OCI-LY3 (cell line): Measurements from ENCODE around the gene CHM.
"Not testable (repeated sequence)": the region's sequence is repeated elsewhere in the genome, so short reads cannot be mapped to it uniquely, and the experiment has no call there.

Experiments used
- H2AFZ ChIP-seq: fragments of 200-600, 300-600 bp; shearing (Covaris generic); 2 replicates; pipeline ENCODE4 v1.6.0; 2014; ENCODE audit warnings: antibody characterized with exemption, low read depth, low read length
- H3K27ac ChIP-seq: fragments of 200-600, 300-600 bp; sonication (generic); 2 replicates; pipeline ENCODE4 v1.5.1; 2014; ENCODE audit warnings: mild to moderate bottlenecking, low read length, moderate library complexity, mixed read lengths
- H3K27me3 ChIP-seq: fragments of 200-600, 300-600 bp; sonication (generic); 2 replicates; pipeline ENCODE4 v1.6.1; 2014; ENCODE audit warnings: low read depth, low read length, mixed read lengths
- H3K36me3 ChIP-seq: fragments of 200-600, 300-600 bp; sonication (generic); replicated peaks from 2 replicates; pipeline ENCODE3; 2014; ENCODE audit warnings: low read depth, low read length, mixed read lengths
- H3K4me1 ChIP-seq: fragments of 300-600, 200-600 bp; sonication (generic); 2 replicates; pipeline ENCODE4 v1.6.1; 2014; ENCODE audit warnings: low read length, mixed read lengths
- H3K4me2 ChIP-seq: fragments of 200-600, 300-600 bp; sonication (generic); 2 replicates; pipeline ENCODE4 v1.6.1; 2014; ENCODE audit warnings: low read length, mixed read lengths
- H3K4me3 ChIP-seq: fragments of 300-600, 200-600 bp; sonication (generic); 2 replicates; pipeline ENCODE4 v1.5.1; 2014; ENCODE audit warnings: antibody characterized with exemption, mild to moderate bottlenecking, low read length, moderate library complexity
- H3K79me2 ChIP-seq: fragments of 300-600, 200-600 bp; shearing (Covaris generic); 2 replicates; pipeline ENCODE4 v1.6.1; 2014; ENCODE audit warnings: mild to moderate bottlenecking, low read length, mixed read lengths
- H3K9ac ChIP-seq: fragments of 300-600, 200-600 bp; shearing (Covaris generic); 2 replicates; pipeline ENCODE4 v1.6.0; 2014; ENCODE audit warnings: mild to moderate bottlenecking, low read length, moderate library complexity
- H3K9me3 ChIP-seq: fragments of 200-600, 300-600 bp; shearing (Covaris generic); 2 replicates; pipeline ENCODE4 v1.6.1; 2014; ENCODE audit warnings: low read length, mixed read lengths; ENCODE audit not compliant: insufficient read depth
- H4K20me1 ChIP-seq: fragments of 200-600, 300-600 bp; sonication (generic); 2 replicates; pipeline ENCODE4 v1.6.1; 2016; ENCODE audit warnings: low read length, mixed read lengths; ENCODE audit not compliant: insufficient read depth
- EZH2phosphoT487 ChIP-seq: fragments of 200-600 bp; shearing (Covaris generic); IDR thresholded peaks from 2 replicates; pipeline ENCODE4 v1.6.1; 2018; ENCODE audit warnings: antibody characterized with exemption, mixed run types, low read depth
- TF ChIP-seq, protein P1 (sequence below): fragments of 200-600, 300-600 bp; sonication (generic); IDR thresholded peaks from 2 replicates; pipeline ENCODE4 v1.5.1; 2014; ENCODE audit warnings: antibody characterized with exemption, low read length, low read depth

Gene CHM

DNA sequence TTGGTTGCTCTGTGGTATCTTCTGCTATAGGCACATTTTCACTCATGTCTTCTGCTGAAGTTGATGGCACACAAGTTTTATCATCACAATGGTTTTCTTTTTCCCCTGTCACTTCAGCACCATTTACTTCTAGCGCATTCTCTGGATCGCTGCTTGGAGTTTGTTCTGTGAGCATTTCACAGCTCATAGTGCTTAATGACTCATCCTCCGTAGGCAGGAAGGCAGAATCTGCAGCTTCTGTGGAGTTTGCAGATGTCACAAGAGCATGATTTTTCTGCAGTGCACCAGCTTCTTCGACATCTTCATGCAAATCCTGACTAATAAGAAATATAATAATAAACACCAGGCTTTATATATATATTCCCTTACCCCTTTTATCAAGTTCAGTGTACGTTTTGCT, 83.6 kb downstream of the CHM start:
- Histone ChIP-seq H3K4me3 (no peak overlapping the region), H2AFZ (no peak overlapping the region), H3K9ac (no peak overlapping the region), H3K27me3 (no peaks in the 10 kb centered on the region), H3K4me2 (no peak overlapping the region), H3K27ac (no peak overlapping the region), H3K79me2 (no peaks in the 10 kb centered on the region), H3K4me1 (no peaks in the 10 kb centered on the region), H3K9me3 (no peaks in the 10 kb centered on the region), H4K20me1 (no peaks in the 10 kb centered on the region), H3K36me3 (no peaks in the 10 kb centered on the region)
- TF ChIP-seq EZH2phosphoT487: no peak
- TF ChIP-seq, protein P1, sequence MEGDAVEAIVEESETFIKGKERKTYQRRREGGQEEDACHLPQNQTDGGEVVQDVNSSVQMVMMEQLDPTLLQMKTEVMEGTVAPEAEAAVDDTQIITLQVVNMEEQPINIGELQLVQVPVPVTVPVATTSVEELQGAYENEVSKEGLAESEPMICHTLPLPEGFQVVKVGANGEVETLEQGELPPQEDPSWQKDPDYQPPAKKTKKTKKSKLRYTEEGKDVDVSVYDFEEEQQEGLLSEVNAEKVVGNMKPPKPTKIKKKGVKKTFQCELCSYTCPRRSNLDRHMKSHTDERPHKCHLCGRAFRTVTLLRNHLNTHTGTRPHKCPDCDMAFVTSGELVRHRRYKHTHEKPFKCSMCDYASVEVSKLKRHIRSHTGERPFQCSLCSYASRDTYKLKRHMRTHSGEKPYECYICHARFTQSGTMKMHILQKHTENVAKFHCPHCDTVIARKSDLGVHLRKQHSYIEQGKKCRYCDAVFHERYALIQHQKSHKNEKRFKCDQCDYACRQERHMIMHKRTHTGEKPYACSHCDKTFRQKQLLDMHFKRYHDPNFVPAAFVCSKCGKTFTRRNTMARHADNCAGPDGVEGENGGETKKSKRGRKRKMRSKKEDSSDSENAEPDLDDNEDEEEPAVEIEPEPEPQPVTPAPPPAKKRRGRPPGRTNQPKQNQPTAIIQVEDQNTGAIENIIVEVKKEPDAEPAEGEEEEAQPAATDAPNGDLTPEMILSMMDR: no peak

DNA sequence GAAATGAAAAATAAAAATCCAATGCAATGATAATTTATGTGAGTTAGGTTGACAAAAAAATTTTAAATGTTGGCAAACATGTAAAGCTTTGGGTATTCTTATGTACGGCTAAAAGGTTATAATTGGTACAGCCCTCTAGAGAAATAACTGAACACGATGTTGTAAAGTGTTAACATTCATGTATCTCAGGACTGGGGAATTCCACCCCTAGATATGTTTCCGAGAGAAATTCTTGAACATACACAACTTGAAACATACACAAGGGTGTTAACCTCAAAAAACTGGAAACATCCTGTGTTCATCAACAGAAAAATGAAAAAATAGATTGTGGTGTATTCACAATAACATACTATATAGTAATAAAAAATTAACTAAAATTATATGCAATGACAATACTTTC, 91.8 kb downstream of the CHM start:
- H3K79me2 ChIP-seq: no peaks in the 10 kb centered on the region
- H2AFZ ChIP-seq: no peak overlapping the region
- no peaks in the 10 kb centered on the region for H4K20me1 ChIP-seq
- no peak overlapping the region for H3K27ac ChIP-seq
- no peaks in the 10 kb centered on the region for H3K27me3 ChIP-seq
- no peaks in the 10 kb centered on the region for H3K36me3 ChIP-seq
- H3K4me2 ChIP-seq: no peak overlapping the region
- no peaks in the 10 kb centered on the region for H3K4me1 ChIP-seq
- no peak overlapping the region for H3K9ac ChIP-seq
- H3K9me3 ChIP-seq: no peaks in the 10 kb centered on the region
- no peak overlapping the region for H3K4me3 ChIP-seq
- TF ChIP-seq EZH2phosphoT487: no peak
- TF ChIP-seq, protein P1: no peak

DNA sequence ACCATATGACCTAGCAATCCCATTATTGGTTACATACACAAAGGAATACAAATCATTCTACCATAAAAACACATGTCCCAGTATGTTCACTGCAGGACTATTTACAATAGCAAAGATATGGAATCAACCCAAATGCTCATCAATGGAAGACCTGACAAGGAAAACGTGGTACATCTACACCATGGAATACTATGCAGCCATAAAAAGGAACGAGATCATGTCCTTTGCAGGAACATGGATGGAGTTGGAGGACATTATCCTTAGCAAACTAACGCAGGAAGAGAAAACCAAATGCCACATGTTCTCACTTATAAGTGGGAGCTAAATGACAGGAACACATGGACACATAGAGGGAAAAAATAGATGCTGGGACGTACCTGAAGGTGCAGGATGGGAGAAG, 102.6 kb downstream of the CHM start:
- H3K36me3 ChIP-seq, H3K4me1 ChIP-seq, H4K20me1 ChIP-seq, H3K79me2 ChIP-seq, H3K9ac ChIP-seq, H2AFZ ChIP-seq, H3K27me3 ChIP-seq, H3K4me2 ChIP-seq, H3K27ac ChIP-seq, H3K9me3 ChIP-seq, H3K4me3 ChIP-seq: not testable (repeated sequence)

DNA sequence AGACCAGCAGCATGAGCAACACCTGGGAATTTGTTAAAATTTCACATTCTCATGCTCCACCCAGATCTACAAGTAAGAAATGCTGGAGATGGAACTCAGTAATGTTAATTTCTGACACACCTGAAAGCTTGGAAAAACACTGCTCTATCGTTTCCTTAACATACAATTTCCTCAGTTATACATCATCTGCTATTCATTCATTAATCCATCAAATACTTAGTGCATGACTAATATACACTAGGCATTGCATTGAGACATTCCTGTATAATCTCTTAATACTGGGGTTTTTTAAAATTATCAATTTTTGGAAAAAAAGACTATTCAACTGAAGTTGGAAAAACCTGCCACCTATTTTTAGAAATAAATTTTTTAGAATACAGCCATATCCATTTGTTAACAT, 106.1 kb downstream of the CHM start:
- no peak overlapping the region for H3K27ac ChIP-seq
- H3K4me3 ChIP-seq: no peak overlapping the region

DNA sequence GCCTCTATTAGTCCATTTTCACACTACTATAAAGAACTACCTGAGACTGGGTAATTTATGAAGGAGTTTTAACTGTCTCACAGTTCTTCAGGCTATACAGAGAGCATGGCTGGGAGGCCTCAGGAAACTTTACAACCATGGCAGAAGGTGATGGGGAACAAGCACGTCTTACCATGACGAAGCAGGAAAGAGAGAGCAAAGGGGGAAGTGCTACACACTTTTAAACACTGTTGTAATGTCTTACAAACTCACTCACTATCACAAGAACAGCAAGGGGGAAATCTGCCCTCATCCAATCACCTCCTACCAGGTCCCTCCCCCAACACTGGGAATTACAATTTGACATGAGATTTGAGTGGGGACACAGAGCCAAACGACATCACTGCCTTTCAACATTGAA, 107.4 kb downstream of the CHM start:
- not testable (repeated sequence) for H3K9me3 ChIP-seq, H3K4me3 ChIP-seq, H3K27me3 ChIP-seq, H3K79me2 ChIP-seq, H3K4me2 ChIP-seq, H2AFZ ChIP-seq, H3K4me1 ChIP-seq, H4K20me1 ChIP-seq, H3K27ac ChIP-seq, H3K36me3 ChIP-seq, H3K9ac ChIP-seq

More for the DNA sequence above, 106.1 kb downstream of the CHM start:
- Histone ChIP-seq H3K4me2 (no peak overlapping the region), H3K9ac (no peak overlapping the region), H3K27me3 (no peaks in the 10 kb centered on the region), H3K4me1 (peaks cover 5% of the 10 kb centered on the region; the same call in 1 of the 2 replicates), H2AFZ (no peak overlapping the region), H3K36me3 (peaks cover 3% of the 10 kb centered on the region), H3K9me3 (no peaks in the 10 kb centered on the region), H4K20me1 (no peaks in the 10 kb centered on the region), H3K79me2 (no peaks in the 10 kb centered on the region)
- TF ChIP-seq, protein P1: no peak
- TF ChIP-seq EZH2phosphoT487: no peak

DNA sequence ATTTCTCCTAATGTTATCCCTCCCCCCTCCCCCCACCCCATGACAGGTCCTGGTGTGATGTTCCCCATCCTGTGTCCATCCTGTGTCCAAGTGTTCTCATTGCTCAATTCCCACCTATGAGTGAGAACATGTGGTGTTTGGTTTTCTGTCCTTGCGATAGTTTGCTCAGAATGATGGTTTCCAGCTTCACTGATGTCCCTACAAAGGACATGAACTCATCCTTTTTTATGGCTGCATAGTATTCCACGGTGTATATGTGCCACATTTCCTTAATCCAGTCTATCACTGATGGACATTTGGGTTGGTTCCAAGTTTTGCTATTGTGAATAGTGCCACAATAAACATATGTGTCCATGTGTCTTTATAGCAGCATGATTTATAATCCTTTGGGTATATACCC, 113.0 kb downstream of the CHM start:
- H3K4me3 ChIP-seq, H3K27me3 ChIP-seq: not testable (repeated sequence)

More for the DNA sequence above, 113.0 kb downstream of the CHM start:
- not testable (repeated sequence) for H3K9ac ChIP-seq, H3K9me3 ChIP-seq, H4K20me1 ChIP-seq, H3K27ac ChIP-seq, H3K4me1 ChIP-seq, H3K4me2 ChIP-seq, H3K79me2 ChIP-seq, H2AFZ ChIP-seq, H3K36me3 ChIP-seq
